ENCODE data around the gene NRDC. TPM values are rescaled to one million over a fixed set of nuclear protein-coding genes. Genes with fewer than 3 reads are reported as not detected.

Gene NRDC
- total and polyA plus RNA-seq, 2 of the 8 experiments (the other 6 are each of a cell fraction or from before 2014, with no cell fraction given) = 70.2 to 182 TPM

DNA sequence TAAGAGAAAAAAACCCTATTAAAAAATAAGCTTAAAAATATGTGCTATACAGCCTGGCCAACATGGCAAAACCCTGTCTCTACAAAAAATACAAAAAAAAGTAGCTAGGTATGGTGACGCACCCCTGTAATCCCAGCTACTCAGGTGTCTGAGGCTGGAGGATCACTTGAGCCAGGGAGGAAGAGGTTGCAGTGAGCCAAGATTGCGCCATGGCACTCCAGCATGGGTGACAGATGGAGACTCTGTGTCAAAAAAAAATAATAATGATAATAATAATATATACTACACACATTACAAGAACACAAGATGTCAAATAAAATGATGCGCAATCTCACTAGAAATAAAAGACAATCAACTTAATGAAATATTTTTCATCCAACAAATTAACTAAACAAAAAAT, 22.9 kb downstream of the NRDC start:
- Histone ChIP-seq H2BK120ac (replicated peaks; ENCODE audit: low read depth, low read length) (no peak overlapping the region), H2AK5ac (ENCODE audit: low read depth, low read length) (no peak overlapping the region), H4K5ac (ENCODE audit: insufficient read length, low read depth, low read length) (no peak overlapping the region), H3K27me3 (replicated peaks in 1 of 4; ENCODE audit: control insufficient read depth in 3 of 4, extremely low read depth in 1 of 4, insufficient read depth in 3 of 4, low read length in 3 of 4) (no peaks in the 10 kb centered on the region), H3K4me1 (replicated peaks in 1 of 4; ENCODE audit: control insufficient read depth in 3 of 4, insufficient read depth in 4 of 4, low read length in 3 of 4) (peaks cover 0 to 8% (median 5%) of the 10 kb centered on the region in 4 experiments; a peak in 4 of 7 replicates), H4K91ac (replicated peaks; ENCODE audit: insufficient read length, low read length) (no peak overlapping the region), H3K18ac (ENCODE audit: extremely low read depth, low read length) (no peak overlapping the region), H2BK12ac (ENCODE audit: low read depth, low read length) (no peak overlapping the region), H3K9me3 (ENCODE audit: insufficient read depth in 2 of 2, low read depth in 1 of 2, low read length in 1 of 2) (no peaks in the 10 kb centered on the region), H3K9ac (replicated peaks in 1 of 4; ENCODE audit: extremely low read depth in 1 of 4, low read depth in 3 of 4, low read length in 3 of 4) (no peak overlapping the region), H3K79me1 (ENCODE audit: low read depth, low read length) (peaks cover 6% of the 10 kb centered on the region; the same call in 1 of the 2 replicates), H3K4me3 (ENCODE audit: extremely low read depth in 1 of 4, insufficient read depth in 2 of 4, low read depth in 3 of 4, low read length in 4 of 4) (no peak overlapping the region), H3K4ac (replicated peaks; ENCODE audit: insufficient read length, low read depth, low read length) (no peak overlapping the region), H2BK5ac (ENCODE audit: low read depth, low read length) (no peak overlapping the region), H3K56ac (replicated peaks; ENCODE audit: insufficient read length, low read depth, low read length) (no peak overlapping the region), H3K36me3 (ENCODE audit: control insufficient read depth in 2 of 4, insufficient read depth in 4 of 4, low read length in 3 of 4) (peaks cover 0 to 6% (median 0%) of the 10 kb centered on the region in 4 experiments; a peak in 1 of 8 replicates), H3K4me2 (ENCODE audit: insufficient read depth in 1 of 2, low read depth in 2 of 2, low read length in 2 of 2) (no peak overlapping the region), H4K8ac (ENCODE audit: extremely low read depth, insufficient read depth, low read length) (no peak overlapping the region), H3K79me2 (ENCODE audit: control insufficient read depth in 1 of 2, insufficient read depth in 2 of 2, low read length in 2 of 2) (peaks cover 0 to 31% of the 10 kb centered on the region in 2 experiments; a peak in 3 of 4 replicates), H2BK15ac (ENCODE audit: low read length) (no peak overlapping the region), H2BK20ac (ENCODE audit: low read length) (no peak overlapping the region), H3K27ac (ENCODE audit: low read depth, low read length) (no peak overlapping the region), H3K23me2 (ENCODE audit: low read depth, low read length) (no peaks in the 10 kb centered on the region), H2AFZ (ENCODE audit: low read length) (no peak overlapping the region), H3K23ac (ENCODE audit: insufficient read length) (no peak overlapping the region), H4K20me1 (replicated peaks in 1 of 2; ENCODE audit: control insufficient read depth in 1 of 2, insufficient read depth in 2 of 2, low read length in 2 of 2) (no peaks in the 10 kb centered on the region), H3K14ac (ENCODE audit: insufficient read length) (no peak overlapping the region)
- DNase-seq (ENCODE audit: low read depth in 1 of 2, low spot score in 2 of 2) (no peak), FAIRE-seq (no peak)
- POLR2A ChIA-PET (ENCODE audit: partially characterized antibody) = interaction anchor here (0.7 to 1.3 kb wide), 3 partner anchors 10 to 511 kb away, joined by 3 to 4 read pairs (median 4); no protein-coding TSS in a partner anchor
- 94% methylated on average over 3 of the region's 3 CpGs; no CpG with 5 or more reads in 1 of the 2 experiments for WGBS, 2 experiments (ENCODE audit: extremely low coverage in 1 of 2, insufficient coverage in 1 of 2, insufficient read length in 1 of 2, insufficient replicate concordance in 2 of 2, low coverage in 1 of 2, low lambda C conversion rate in 2 of 2, missing lambda C conversion rate in 1 of 2)
- CTCF ChIA-PET (ENCODE audit: partially characterized antibody) = no interaction called here
- TF ChIP-seq BACH1 (IDR thresholded peaks at IDR 0.05; ENCODE audit: low read length) = no peak
- TF ChIP-seq MAFK (IDR thresholded peaks at IDR 0.05; ENCODE audit: low read depth, low read length) = no peak
- no peak for TF ChIP-seq JUND (IDR thresholded peaks at IDR 0.05; ENCODE audit: low read length)

Measured in H1 (cell line).